Bone marrow (tissue), 2 donors: ENCODE measurements around the gene RABGAP1L.
"Not testable (repeated sequence)": the region's sequence is repeated elsewhere in the genome, so short reads cannot be mapped to it uniquely, and the experiment has no call there.

Experiments
- DNase-seq, 2 donors: peaks; one replicate each; lab custom pipeline; 2025; lab: John Stamatoyannopoulos, UW

RABGAP1L gene

DNA sequence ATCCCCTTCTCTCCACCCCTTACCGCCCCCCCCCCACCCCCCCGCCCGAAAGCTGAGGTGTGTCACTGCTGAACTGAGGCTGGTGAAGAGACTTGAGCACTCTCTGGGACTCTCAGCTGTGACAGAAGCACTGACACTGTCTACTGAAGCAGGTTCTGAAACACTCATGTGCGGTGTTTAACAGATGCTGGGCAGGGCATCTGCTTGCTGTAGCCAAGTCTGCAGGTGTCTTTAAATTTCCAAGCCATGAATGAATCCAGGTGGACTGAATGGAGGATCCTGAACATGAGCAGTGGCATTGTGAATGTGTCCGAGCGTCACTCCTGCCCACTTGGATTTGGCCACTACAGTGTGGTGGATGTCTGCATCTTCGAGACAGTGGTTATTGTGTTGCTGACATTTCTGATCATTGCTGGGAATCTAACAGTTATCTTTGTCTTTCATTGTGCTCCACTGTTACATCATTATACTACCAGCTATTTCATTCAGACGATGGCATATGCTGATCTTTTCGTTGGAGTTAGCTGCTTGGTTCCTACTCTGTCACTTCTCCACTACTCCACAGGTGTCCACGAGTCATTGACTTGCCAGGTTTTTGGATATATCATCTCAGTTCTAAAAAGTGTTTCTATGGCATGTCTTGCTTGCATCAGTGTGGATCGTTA lies 288.7 kb downstream of the RABGAP1L start, which contains the start of gene GPR52:
Gene GPR52 (plus strand): TSS at position 99 of the 665 bp plus-strand sequence. CDS start 148 bp downstream, at position 247.
- DNase-seq: no peak

DNA sequence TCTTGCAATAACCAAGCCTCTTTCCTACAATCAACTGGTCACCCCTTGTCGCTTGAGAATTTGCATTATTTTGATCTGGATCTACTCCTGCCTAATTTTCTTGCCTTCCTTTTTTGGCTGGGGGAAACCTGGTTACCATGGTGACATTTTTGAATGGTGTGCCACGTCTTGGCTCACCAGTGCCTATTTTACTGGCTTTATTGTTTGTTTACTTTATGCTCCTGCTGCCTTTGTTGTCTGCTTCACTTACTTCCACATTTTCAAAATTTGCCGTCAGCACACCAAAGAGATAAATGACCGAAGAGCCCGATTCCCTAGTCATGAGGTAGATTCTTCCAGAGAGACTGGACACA lies 289.2 kb downstream of the RABGAP1L start:
- DNase-seq: no peak

DNA sequence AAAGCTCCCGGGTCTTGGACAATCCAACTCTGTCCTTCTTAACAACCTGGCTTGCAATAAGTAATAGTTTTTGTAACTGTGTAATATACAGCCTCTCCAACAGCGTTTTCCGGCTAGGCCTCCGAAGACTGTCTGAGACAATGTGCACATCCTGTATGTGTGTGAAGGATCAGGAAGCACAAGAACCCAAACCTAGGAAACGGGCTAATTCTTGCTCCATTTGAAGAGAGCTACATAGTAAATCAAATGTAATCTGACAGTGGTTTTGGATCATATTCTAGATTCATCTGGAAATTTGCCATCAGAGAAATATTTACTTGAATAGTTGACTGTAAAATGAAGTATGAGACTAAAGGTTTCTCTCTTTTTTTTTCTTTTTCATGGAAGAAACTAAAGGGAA lies 289.7 kb downstream of the RABGAP1L start:
- no peak for DNase-seq

DNA sequence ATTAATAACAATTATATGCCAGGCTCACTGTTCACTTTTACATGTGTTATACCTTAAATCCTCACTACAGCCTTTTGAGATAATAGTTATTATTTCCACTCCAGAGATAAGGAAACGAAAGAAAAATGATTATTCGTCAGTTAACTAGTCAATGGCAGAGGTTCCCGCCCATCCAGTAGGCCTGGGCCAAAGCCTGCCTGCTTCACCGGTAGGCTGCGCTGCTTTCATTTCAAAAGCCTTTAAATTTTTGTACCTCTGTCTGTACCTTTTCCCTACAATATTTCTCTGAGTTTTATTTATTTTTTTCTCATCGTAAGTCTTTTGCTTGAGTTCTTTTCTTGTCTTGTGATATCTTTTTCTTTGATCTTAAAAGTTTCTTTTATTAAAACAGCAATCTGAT lies 292.1 kb downstream of the RABGAP1L start:
- no peak for DNase-seq

DNA sequence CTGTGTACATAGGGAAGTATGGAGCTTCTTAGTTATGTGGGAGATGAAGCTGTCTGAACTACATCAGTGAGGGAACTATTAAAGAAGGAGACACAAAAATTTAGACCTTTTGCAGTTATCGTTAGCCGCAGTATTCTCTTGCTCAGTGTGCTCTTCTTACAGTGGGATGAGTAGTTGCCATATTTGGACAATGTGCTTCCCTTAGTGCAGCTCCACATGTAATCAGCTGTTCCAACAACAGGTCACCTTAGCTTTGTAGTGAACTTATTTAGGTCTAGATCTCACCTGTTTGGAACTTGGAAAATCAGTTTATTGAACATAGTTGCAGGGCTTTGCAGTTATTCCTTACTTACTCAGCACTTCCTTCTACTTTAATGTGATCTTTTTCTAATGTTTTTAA lies 306.5 kb downstream of the RABGAP1L start:
- no peak for DNase-seq

DNA sequence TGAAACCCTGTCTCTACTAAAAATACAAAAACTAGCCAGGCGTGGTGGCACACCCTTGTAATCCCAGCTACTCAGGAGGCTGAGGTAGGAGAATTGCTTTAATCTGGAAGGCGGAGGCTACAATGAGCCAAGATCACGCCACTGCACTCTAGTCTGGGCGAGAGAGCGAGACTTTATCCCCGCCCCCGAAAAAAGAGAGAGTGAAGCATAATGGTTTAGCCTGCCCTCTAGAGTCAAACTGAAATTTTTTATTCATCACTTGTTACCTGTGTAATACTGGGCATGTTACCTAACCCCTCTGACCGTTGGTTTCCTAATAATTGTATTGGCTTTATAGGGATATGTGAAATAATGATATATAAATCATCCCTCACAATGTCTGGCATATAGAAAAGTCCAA lies 307.3 kb downstream of the RABGAP1L start:
- no peak for DNase-seq

DNA sequence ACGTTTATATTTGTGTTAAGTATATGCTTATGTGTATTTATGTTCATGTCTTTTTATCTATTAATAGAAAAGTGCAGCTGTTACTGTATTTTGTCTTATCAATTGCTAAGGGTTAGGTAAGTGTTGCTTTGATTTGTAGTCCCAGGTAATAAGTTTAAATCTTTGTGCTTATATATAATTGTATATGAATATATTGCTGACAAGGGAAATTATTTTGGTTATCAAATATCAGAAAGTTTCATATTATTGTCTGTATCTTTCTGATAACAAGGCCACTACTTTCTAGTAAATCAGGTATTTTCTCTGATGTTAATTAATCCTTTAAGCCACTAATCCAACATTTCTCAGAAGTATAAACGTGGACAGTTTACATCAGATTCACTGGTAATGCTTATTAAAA lies 309.7 kb downstream of the RABGAP1L start:
- no peak for DNase-seq

DNA sequence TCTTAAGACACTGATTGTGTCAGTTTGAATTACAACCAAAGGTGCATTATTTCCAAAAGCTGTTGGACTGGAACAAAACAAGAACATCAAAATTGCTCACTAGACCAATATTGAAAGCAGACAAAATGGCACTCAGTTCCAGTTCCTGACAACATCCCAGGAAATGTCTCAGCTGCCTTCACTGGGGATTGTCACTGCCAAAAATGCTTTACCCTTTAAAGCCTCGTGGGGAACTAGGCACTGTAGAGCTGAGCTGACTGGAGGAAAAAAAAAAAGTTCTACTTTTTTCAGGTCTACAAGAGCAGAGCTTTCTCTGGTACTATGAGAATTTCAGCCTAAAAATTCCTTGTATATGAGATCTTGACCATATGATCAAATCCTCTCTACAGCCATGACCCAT lies 310.4 kb downstream of the RABGAP1L start:
- no peak for DNase-seq

DNA sequence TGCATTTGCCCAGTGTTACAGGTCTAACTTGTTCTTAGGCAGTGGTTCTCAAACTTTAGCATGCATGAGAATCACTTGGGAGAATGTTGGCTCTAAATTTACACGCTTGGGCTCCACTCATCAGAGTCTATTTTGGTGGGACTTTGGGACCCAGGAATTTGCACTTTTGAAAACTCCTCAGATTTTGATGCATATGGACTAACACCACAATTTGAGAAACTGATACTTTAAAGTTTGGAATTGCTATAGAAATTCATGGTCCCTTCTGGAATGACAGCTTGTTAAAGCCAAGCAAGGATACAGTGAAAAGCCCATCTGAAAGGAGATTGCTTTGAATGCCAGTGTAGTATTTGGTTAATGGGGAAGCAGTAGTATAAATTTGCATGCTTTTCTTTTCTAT lies 320.0 kb downstream of the RABGAP1L start:
- DNase-seq: no peak

DNA sequence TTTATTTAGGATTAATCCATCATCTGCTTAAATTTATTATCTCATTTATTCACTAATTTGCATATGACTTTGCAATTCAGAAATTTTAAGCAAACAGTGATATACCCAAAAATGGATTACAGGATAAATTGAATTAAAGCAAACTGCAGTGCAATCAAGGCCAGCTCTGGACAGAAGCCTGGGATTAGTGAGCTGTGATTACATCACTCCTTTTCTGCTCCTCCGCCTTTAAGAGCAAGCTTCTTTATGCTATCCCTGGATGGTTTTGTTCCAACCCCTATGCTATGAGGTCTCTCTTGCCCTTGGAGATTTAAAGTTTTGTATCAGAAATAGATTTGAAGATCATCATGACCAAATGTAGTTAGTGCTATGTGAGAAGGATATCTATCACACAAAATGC lies 321.0 kb downstream of the RABGAP1L start:
- no peak for DNase-seq

DNA sequence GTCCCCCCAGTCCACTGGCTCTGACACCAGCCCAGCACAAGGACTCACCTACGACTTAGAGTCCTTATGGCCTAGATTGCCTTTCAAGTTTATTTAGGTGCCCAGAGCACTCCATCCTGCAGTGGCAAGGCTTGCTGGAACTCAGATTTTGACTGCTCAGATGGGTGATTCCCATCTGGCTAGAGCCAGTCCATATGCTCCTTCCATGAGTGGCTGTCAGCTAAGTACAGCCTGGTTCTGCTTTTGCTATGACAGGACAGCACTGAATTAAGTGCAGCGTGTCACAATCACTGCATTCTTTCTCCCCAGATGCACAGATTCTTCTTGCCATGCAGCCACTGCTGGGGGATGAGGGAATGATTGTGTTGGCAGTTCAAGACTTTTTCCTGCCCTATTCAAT lies 332.3 kb downstream of the RABGAP1L start:
- DNase-seq: no peak

DNA sequence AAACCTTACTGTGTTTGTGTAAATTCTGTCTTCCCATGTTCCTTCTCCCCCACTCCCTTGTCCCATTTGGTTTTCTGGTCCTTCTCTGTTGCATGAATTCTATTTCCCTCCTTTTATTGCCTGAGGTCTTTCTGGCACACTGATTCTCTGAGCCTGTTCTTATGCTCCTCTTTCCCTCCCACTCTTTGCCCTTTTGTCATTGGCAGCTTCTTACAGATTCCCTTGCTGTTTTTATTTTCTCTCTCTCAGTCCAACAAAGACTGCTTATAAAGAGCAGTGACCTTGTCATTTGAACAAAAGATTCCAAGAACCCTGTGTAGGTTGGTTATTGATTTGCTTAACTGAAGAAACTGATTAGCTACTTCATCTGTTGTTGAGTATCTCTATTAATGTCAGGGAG lies 338.2 kb downstream of the RABGAP1L start:
- DNase-seq: no peak

DNA sequence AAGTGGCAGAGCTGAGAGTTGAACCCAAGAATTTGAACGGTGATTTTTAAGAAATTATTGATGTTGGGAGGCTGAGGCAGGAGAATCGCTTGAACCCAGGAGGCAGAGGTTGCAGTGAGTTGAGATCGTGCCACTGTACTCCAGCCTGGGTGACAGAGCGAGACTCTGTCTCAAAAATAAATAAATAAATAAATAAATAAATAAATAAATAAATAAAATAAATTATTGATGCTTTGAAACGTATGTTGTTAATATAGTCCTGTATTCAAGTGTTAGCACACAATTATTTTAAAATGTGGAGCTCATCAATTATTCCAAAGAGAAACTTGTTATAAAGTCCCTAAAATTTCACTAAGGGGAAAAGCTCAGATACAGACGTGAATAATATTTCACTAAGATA lies 357.4 kb downstream of the RABGAP1L start:
- DNase-seq: not testable (repeated sequence)

DNA sequence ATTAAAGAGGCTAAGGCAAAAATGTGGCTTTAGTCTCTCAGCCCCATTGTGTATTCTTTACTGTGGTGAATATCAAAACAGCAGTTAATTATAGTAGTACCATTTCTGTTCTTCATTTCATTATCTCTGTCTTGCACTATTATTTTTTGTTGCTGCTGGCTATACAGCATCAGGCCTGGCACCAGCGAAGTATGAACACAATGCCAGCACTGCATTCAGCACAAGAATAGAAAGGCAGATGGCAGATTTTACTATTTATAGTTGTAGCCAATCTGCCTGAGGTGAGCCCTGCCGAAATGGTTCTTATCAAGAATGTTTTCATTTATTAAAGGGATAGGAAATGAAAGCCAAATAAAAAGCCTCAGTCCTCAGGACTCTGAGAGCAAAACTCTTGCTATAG lies 360.5 kb downstream of the RABGAP1L start:
- no peak for DNase-seq

DNA sequence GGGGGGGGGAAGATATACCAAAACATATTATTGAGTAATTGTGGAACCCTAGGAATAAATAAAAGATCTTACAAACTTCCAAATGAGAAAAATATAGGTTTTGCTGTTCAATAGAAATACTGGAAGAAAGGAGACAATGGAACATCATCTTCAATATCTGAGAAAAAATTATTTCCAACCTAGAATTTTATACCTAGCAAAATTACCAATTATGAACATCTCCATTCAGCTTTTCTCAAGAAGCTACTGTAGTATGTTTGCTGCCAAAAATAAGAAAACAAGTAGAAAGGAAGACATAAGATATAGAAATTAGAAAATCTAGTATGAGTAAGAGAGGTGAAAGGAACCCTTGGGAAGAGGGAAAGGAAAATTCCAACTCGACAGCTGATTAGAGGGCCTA lies 372.4 kb downstream of the RABGAP1L start:
- DNase-seq: no peak

DNA sequence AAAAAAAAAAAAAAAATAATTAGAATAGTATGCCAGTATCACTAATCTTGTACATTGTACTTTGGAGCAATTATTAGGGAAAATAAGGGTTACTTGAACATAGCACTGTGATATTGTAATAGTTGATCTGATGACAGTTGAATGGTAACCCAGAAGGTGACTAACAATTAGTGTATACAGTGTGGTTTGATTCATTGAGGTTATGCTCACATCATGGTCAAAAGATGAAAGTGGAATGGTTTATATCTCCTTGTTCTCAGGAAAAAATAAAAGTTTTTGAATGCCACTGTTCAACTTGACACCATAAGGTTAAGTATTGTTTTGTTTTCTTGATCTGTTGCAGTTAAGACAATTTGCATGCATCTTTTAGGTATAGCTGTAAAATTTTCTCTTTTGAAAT lies 375.5 kb downstream of the RABGAP1L start:
- no peak for DNase-seq

DNA sequence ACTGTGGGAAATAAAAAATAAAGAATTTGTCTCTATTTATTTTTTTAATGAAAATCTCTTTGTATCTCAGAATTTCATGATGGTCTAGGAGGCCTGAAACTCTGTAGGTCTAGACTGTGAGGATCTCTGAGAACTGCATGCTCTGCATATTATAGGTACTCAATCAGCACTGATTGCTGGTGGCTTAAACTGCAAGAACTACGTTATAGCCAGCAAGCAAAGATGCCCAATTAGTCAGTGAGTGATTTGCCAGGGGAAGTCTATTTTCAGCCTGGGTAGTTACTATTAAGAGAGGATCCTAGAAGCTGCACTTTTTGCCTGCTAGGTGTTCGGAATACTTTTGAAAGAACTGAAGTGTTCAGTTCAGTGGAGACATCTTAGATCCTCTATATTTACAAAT lies 375.9 kb downstream of the RABGAP1L start:
- DNase-seq: no peak

DNA sequence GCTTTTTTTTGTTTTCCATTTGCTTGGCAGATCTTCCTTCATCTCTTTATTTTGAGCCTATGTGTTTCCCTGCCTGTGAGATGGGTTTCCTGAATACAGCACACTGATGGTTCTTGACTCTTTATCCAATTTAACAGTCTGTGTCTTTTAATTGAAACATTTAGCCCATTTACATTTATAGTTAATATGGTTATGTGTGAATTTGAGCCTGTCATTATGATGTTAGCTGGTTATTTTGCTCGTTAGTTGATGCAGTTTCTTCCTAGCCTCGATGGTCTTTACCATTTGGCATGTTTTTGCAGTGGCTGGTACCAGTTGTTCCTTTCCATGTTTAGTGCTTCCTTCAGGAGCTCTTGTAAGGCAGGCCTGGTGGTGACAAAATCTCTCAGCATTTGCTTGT lies 384.1 kb downstream of the RABGAP1L start:
- not testable (repeated sequence) for DNase-seq

DNA sequence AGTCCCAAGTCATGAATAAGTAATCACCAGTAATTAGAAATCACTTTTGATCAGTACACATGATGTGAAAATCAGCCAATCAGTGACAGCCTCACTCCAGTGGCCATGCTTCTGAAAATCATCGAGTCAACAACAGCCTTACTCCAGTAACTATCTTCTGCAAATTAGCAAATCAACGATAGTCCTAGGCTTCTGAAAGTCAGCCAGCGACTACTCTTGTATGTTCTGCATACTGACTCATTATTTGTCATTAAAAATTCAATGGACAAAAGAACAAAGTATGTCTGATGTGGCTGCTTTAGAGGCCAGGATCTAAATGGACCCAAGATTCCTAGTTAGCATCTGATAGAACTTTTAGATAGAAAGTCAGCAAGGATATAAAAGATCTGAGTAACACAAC lies 391.0 kb downstream of the RABGAP1L start:
- no peak for DNase-seq

DNA sequence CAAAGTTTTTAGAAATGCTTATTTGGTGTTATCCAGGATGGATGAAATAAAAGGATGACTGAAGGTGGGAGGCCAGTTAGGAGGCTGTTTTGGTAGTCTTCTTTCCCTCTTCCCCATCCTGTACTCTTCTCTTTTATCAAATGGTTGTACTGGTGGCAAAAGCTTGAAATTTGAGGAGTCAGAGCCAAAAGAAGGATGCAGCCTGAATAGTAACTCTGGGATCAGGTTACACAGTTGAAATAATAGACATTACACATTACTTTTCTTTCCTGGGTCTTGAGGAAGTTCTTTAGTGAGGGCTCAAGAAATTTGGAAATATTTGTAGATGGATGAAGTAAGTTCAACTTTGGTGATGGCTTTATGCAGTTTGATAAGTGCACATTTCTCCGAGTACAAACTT lies 397.1 kb downstream of the RABGAP1L start:
- no peak for DNase-seq

DNA sequence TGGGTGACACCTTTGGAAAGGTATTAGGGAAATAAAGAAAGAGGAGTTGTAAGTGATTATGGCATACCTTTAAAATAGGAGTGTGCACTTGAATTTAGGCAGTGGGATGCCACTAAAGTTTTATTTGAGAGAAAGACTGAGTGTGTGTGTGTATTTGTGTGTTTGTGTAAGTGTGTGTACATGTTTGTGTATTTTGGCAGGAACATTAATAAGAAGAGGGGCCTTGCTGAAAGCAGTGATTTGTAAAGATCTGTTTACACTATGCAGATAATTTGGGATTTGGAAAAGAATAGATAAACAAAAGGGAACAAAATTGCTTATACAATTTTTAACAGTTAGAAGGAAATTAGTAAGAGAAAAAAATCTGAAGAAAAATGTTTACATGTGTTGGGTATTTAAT lies 409.2 kb downstream of the RABGAP1L start:
- DNase-seq: no peak

DNA sequence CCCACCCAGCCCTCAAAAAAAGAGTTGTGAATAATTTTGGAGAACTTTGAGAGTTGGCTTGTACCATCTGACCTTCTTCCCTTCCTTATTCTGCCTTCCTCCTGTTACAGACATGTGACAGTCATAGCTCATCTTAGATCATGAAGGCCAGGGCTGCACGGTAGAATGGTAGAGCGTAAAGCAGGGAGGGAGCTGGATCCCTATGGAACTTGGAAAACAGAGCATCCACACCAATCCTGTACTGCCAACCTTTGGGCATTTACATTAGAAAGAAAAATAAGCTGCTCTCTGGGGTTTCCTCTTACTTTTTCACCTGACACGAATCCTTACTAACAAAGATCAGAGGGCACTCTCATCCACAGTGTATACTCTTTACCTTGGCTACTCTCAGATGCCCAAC lies 409.9 kb downstream of the RABGAP1L start:
- DNase-seq: no peak

DNA sequence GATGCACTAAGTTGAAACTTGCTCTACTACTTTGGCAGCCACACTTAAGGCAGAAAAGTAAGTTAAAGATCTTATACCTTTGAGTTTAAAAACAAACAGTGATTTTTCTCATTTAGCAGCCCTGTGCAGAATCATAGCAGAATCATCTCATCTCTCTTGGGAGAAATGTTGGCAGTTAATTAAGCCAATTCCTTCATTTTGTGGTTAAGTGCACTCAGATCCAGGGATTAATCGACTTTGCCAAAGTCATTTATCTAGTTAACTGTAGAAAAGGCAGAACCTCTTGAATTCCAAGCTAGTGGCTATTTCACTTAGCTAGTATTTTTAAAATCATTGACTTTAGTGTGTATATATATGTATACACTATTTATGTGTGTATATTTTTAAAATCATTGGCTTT lies 413.5 kb downstream of the RABGAP1L start:
- no peak for DNase-seq

DNA sequence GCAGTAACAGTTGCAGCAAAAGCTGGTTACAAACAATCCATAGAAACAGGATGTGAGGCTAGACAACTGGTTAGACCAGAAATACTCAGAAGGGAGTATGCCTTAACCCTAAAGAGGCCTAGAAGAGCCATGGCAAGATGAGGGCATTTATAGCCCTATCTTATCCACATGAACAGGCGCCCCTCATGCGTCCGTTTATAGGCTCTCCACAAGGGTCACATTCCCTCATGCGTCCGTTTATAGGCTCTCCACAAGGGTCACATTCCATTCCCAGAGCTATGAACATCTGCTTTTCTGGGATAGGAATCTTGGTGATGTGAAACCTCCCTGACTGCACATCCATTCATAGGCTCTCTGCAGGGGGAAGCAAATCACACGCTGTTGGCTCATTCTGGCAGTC lies 416.8 kb downstream of the RABGAP1L start:
- DNase-seq: not testable (repeated sequence)

DNA sequence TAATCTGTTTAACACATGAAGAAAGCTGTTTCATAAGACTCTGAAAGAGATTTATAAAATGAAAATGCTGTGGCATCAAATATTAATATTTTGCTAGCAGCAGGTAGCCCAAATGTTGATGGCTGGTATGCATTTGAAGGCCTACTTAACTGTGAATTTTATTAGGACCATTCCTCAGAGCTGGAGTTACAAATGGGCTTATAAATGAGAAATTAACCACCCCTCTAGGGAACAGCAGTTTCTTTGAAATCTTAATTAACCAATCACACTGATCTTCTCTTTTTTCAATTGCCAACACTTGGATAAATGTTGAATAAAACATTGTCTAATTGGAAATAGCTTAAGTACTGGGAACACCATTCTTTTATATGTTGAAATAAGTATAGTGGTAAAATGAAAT lies 418.4 kb downstream of the RABGAP1L start:
- DNase-seq: no peak
